ENCODE results near the gene SEMA3C. TPM values are rescaled to one million over a fixed set of nuclear protein-coding genes. Genes with fewer than 3 reads are reported as not detected.

Gene SEMA3C
- total RNA-seq, 1 experiment from 2014 or later, result 232 TPM

DNA sequence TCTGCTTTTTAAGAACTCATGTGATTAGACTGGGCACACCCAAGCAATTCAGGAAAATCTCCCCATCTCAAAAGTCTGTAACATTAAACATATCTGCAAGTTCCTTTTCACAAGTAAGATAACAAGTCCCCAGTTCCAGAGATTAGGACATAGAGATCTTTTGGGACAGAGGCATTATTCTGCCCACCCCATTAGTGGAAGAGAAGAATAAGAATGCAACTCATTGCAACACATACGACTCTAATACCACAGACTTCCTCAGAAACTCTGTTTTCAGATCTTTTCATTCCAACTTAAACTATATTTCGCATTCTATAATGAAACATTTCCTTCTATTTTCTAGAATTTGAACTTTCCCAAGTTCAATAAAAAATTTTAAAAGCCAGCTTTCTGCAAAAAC is 137.7 kb downstream of the SEMA3C start:
- no peak for DNase-seq (ENCODE audit: low read depth, low spot score)
- H3K4me3 ChIP-seq (ENCODE audit: low read depth in 2 of 2, low read length in 2 of 2), result no peak overlapping the region
- peaks cover 14% of the 10 kb centered on the region for H3K36me3 ChIP-seq (ENCODE audit: control insufficient read depth, insufficient read depth, low read length)
- peak overlapping the region; percentile 81 for H3K27ac ChIP-seq (ENCODE audit: low read length)
- no TSS peak for BruUV-seq (replicated peaks)
- CTCF ChIA-PET, result no interaction called here
- peaks cover 55% of the 10 kb centered on the region for H3K4me1 ChIP-seq (ENCODE audit: control insufficient read depth, insufficient read depth, low read length)
- H3K9me3 ChIP-seq (ENCODE audit: control insufficient read depth, insufficient read depth, low read depth, low read length), result no peaks in the 10 kb centered on the region
- in situ Hi-C loops (cut with HindIII; ENCODE audit: low pct_unique_long_range_greater_than_20kb, low sequenced_read_pairs), result no loop called here
- no peak for ATAC-seq
- POLR2A ChIA-PET, result no interaction called here
- intact Hi-C loops (cut with micrococcal nuclease; ENCODE audit: unreplicated experiment), result no loop called here
- no peaks in the 10 kb centered on the region for H3K27me3 ChIP-seq (ENCODE audit: control insufficient read depth, insufficient read depth, low read length)
- TF ChIP-seq, protein P1, sequence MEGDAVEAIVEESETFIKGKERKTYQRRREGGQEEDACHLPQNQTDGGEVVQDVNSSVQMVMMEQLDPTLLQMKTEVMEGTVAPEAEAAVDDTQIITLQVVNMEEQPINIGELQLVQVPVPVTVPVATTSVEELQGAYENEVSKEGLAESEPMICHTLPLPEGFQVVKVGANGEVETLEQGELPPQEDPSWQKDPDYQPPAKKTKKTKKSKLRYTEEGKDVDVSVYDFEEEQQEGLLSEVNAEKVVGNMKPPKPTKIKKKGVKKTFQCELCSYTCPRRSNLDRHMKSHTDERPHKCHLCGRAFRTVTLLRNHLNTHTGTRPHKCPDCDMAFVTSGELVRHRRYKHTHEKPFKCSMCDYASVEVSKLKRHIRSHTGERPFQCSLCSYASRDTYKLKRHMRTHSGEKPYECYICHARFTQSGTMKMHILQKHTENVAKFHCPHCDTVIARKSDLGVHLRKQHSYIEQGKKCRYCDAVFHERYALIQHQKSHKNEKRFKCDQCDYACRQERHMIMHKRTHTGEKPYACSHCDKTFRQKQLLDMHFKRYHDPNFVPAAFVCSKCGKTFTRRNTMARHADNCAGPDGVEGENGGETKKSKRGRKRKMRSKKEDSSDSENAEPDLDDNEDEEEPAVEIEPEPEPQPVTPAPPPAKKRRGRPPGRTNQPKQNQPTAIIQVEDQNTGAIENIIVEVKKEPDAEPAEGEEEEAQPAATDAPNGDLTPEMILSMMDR (IDR thresholded peaks at IDR 0.05), result no peak
- TF ChIP-seq SIN3A (IDR thresholded peaks at IDR 0.05; ENCODE audit: borderline replicate concordance, insufficient read depth, low read depth, low read length) (no peak), POLR2AphosphoS5 (IDR thresholded peaks at IDR 0.05; ENCODE audit: low read depth, low read length) (no peak), TCF7L2 (IDR thresholded peaks at IDR 0.05; ENCODE audit: low read depth, low read length) (no peak), REST (IDR thresholded peaks at IDR 0.05; ENCODE audit: insufficient read depth in 1 of 2, low read depth in 2 of 2, low read length in 1 of 2) (no peak)

- H3K36me3 ChIP-seq (ENCODE audit: control insufficient read depth, insufficient read depth, low read length), result peaks cover 14% of the 10 kb centered on the region; the same call in 1 of the 2 replicates
- peaks cover 55% of the 10 kb centered on the region for H3K4me1 ChIP-seq (ENCODE audit: control insufficient read depth, insufficient read depth, low read length)
- in situ Hi-C loops (cut with HindIII; ENCODE audit: low pct_unique_long_range_greater_than_20kb, low sequenced_read_pairs) (no loop called here), intact Hi-C loops (cut with micrococcal nuclease; ENCODE audit: unreplicated experiment) (no loop called here)
- TF ChIP-seq REST (IDR thresholded peaks at IDR 0.05; ENCODE audit: insufficient read depth in 1 of 2, low read depth in 2 of 2, low read length in 1 of 2) (no peak), TCF7L2 (IDR thresholded peaks at IDR 0.05; ENCODE audit: low read depth, low read length) (no peak)
- ChIA-PET CTCF (no interaction called here), POLR2A (no interaction called here)
- no TSS peak for BruUV-seq (replicated peaks)
- peak overlapping the region; percentile 71 for H3K27ac ChIP-seq (ENCODE audit: low read length)
- no peak for DNase-seq (ENCODE audit: low read depth, low spot score)
- H3K9me3 ChIP-seq (ENCODE audit: control insufficient read depth, insufficient read depth, low read depth, low read length), result no peaks in the 10 kb centered on the region
- H3K27me3 ChIP-seq (ENCODE audit: control insufficient read depth, insufficient read depth, low read length), result no peaks in the 10 kb centered on the region
- ATAC-seq, result no peak
- no peak overlapping the region for H3K4me3 ChIP-seq (ENCODE audit: low read depth in 2 of 2, low read length in 2 of 2)
These were observed 139.4 kb downstream of the SEMA3C start for GRCh38 chr7:80779456-80779855.

All from Panc1 (cell line).